ENCODE measurements around the gene ACOX3.

Gene ACOX3

DNA sequence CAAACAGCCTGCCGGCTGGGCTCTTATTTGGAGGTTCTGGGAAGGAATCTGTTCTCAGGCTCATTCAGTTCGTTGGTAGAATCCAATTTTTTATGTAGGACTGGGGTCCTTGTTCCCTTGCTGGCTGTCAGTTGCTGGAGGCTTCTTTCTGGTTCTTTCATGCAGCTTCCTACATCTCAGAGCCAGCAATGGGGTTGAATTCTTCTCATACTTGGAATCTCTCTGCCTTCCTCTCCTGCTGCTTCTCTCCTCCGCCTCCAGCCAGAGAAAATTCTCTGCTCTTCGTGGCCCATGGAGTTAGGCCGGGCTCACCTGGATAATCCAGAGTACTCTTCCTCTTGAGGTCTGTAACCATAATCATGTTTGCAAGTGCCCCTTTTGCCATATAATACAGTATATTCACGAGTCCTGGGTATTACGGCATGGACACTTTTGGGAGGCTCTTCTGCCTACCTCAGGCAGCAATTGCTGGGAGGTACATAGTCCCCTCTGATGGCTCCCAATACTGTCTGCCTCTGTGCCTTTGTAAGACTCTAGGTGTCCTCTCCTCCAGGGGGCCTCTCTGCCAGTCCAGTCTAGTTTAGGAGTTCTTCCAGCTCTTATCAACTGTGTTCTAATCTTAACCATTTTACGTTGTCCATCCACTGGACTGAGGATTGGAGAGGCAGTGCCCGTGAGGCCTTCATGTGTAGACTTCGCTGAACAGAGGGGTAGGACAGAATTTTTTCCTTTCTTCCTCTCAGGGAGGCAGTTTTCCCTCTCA, 2.3 kb upstream of the ACOX3 start:
- FAIRE-seq, result no peak
- DNase-seq (ENCODE audit: insufficient read length), result no peak
- no peak for TF ChIP-seq POLR2AphosphoS5 (IDR thresholded peaks at IDR 0.05; ENCODE audit: low read depth, low read length)
- TF ChIP-seq POLR2A (IDR thresholded peaks at IDR 0.05; ENCODE audit: low read depth, low read length), result no peak
- no peak for TF ChIP-seq TAF1 (IDR thresholded peaks at IDR 0.05; ENCODE audit: borderline replicate concordance, low read depth, low read length)

DNA sequence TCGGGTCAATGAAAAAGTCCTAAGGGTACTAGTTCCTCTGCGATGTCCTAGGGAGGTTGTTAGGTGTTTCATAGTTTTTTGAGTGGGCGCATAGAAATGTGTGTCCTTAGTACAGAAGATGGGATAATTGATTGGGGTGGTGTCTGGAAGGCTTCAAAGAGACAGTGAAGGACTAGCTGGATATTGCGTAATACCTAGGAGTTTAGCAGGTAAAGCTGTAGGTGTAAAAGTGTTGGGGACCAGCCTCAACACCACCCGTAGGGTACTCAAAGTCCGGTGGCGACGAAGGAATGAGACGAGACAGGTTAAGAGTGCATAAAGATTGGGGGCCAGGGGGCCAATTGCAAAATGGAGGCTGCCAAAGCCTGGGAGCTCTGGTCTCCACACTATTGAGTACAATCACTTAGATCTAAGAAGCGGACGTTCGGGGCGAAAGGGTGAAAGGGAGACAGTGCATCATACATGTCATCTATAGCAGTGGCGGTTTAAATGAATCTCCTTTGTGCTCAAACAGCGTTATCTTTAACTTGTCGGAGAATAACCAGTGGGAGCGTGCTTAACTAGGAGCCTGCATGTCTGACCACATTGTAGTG, 1.1 kb upstream of the ACOX3 start:
- FAIRE-seq (no peak), DNase-seq (ENCODE audit: insufficient read length) (no peak)
- TF ChIP-seq POLR2A (IDR thresholded peaks at IDR 0.05; ENCODE audit: low read depth, low read length) (no peak), POLR2AphosphoS5 (IDR thresholded peaks at IDR 0.05; ENCODE audit: low read depth, low read length) (no peak), TAF1 (IDR thresholded peaks at IDR 0.05; ENCODE audit: borderline replicate concordance, low read depth, low read length) (no peak)

DNA sequence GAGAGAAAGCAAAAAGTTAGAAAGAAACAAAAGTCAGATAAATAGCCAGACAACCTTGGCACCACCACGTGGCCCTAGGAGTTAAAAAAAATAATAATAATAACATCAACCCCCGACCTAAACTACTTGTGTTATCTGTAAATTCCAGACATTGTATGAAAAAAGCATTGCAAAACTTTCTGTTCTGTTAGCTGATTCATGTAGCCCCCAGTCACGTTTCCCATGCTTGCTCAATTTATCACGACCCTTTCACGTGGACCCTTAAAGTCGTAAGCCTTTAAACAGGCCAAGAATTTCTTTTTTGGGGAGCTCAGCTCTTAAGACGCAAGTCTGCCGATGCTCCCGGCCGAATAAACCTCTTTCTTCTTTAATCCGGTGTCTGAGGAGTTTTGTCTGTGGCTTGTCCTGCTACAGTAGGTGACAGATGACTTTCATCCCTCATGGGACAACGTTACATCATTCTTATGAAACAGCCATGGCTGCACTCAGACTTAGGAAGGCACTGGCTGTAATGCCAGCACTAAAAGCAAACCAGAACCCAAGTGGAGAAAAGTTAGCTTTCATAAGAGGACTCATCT, 520 bp downstream of the ACOX3 start:
- DNase-seq (ENCODE audit: insufficient read length) (no peak), FAIRE-seq (no peak)
- no peak for TF ChIP-seq POLR2A (IDR thresholded peaks at IDR 0.05; ENCODE audit: low read depth, low read length)
- no peak for TF ChIP-seq TAF1 (IDR thresholded peaks at IDR 0.05; ENCODE audit: borderline replicate concordance, low read depth, low read length)
- TF ChIP-seq POLR2AphosphoS5 (IDR thresholded peaks at IDR 0.05; ENCODE audit: low read depth, low read length), result no peak

DNA sequence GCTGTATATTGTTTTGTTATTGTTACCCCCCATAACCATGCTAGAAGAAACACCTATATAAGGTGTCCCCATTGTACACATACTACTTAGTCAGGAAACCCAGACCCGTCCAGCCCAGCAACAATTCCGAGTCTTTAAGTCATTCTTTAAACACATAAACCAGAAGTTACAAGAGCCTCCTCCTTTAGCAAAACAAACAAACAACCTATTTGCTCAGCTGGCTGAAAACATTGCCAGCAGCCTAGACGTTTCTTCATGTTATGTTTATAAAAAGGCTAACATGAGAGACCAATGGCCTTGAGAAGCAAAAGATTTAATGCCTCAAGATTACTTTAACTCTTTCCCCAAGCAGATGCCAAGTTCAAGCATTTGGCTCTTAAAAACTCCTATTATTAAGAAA, 1.4 kb downstream of the ACOX3 start:
- TF ChIP-seq POLR2AphosphoS5 (IDR thresholded peaks at IDR 0.05; ENCODE audit: low read depth, low read length) (no peak), POLR2A (IDR thresholded peaks at IDR 0.05; ENCODE audit: low read depth, low read length) (no peak), TAF1 (IDR thresholded peaks at IDR 0.05; ENCODE audit: borderline replicate concordance, low read depth, low read length) (no peak)
- no peak for FAIRE-seq
- DNase-seq (ENCODE audit: insufficient read length), result no peak

DNA sequence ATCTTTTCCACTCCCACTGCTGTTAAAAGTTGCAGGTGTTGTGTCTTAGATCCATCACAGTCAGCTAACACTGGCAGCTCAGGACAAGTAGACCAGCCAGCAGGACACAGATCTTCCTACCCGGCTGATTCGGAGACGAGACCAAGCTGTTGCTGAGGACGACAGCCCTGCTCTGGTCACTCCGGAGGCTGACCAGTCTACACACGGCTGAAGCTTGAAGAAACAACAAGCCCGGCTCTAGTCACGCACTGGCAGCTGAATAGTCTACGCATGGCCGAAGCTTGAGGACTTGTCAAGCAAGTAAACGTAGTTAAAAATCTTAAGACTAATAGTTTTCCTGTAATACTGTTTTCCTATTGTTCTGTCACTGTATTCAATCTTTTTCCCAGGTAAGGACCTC, 1.8 kb downstream of the ACOX3 start:
- no peak for DNase-seq (ENCODE audit: insufficient read length)
- FAIRE-seq, result no peak
- no peak for TF ChIP-seq POLR2A (IDR thresholded peaks at IDR 0.05; ENCODE audit: low read depth, low read length)
- TF ChIP-seq TAF1 (IDR thresholded peaks at IDR 0.05; ENCODE audit: borderline replicate concordance, low read depth, low read length), result no peak
- no peak for TF ChIP-seq POLR2AphosphoS5 (IDR thresholded peaks at IDR 0.05; ENCODE audit: low read depth, low read length)

DNA sequence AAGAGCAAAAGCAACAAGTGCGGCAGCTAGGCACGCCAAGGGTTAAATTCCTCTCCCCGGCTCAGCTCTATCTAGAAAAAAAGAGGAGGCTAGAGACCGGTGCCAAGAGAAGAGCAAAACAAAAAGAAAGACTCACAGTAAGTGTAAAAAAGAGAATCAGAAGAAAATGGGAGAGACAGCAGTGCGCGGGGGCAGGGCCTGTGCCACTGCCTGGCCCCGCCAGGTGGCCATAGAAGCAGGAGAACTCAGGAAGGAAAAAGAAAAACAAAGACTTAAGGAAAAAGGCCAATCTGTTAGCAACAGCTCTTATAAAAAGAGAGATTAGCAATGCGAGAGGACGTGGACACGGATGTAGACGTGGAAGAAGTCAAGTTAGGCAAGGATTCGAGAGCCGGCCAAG, 3.2 kb downstream of the ACOX3 start:
- TF ChIP-seq TAF1 (IDR thresholded peaks at IDR 0.05; ENCODE audit: borderline replicate concordance, low read depth, low read length) (no peak), POLR2AphosphoS5 (IDR thresholded peaks at IDR 0.05; ENCODE audit: low read depth, low read length) (no peak), POLR2A (IDR thresholded peaks at IDR 0.05; ENCODE audit: low read depth, low read length) (no peak)
- no peak for FAIRE-seq

DNA sequence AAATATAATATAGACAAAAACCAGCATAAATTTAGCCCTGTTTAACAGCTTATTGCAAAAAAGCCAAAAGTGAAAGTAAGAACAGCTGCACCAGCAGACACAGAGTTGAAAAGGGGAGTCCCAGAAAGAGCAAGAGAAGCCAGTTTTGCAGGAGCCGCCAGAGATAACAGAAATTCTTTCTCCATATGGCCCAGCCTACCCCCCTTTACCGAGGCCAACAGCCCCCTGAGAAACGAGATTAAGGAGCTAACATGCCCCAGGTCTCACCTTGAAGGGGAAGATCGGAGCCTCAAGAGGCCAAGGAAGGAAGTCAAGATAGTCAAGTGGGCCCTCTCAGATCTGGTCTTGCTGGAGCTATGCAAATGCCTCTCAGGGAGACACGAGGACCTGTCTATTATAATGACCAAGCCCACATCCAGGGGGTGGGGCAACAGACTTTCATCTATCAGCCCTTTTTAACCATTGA, 4.8 kb downstream of the ACOX3 start:
- FAIRE-seq (peak; percentile 84), DNase-seq (ENCODE audit: insufficient read length) (peak; percentile 39)
- peak; percentile 67 for TF ChIP-seq POLR2A (IDR thresholded peaks at IDR 0.05; ENCODE audit: low read depth, low read length)
- no peak for TF ChIP-seq TAF1 (IDR thresholded peaks at IDR 0.05; ENCODE audit: borderline replicate concordance, low read depth, low read length)

More for the DNA sequence above, 3.2 kb downstream of the ACOX3 start:
- no peak for DNase-seq (ENCODE audit: insufficient read length)

DNA sequence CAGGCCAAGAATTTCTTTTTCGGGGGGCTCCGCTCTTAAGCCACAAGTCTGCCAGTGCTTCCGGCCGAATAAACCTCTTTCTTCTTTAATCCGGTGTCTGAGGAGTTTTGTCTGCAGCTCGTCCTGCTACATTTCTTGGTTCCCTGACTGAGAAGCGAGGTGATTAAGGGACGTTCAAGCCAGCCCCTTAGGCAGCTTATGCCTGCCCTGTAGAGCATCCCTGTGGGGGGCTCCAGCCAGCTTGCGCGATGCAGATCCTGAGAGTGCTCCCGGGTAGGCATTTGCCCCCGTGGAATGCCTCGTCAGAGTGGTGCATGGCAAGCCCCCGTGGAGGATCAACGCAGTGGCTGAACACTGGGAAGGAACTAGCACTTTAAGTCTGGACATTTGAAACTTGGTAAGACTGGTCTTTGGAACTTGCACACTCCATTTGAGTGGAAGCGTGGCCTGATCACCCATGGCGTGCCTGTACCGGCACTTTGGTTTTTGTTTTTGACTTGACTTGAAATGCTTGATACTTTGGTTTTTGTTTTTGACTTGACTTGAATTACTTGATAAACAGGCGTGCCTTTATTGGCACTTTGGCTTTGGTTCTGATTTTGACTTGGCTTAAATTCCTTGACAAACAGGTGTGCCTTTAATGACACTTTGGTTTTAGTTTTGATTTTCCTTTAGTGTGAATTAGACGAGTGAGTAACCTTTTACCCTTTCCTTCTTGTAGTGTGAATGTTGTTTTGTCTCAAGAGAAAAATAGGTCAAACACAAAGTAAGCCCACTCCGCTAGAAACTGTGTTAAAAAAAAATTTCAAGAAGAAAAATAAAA, 6.1 kb downstream of the ACOX3 start:
- no peak for FAIRE-seq
- TF ChIP-seq POLR2A (IDR thresholded peaks at IDR 0.05; ENCODE audit: low read depth, low read length) (no peak), POLR2AphosphoS5 (IDR thresholded peaks at IDR 0.05; ENCODE audit: low read depth, low read length) (no peak), TAF1 (IDR thresholded peaks at IDR 0.05; ENCODE audit: borderline replicate concordance, low read depth, low read length) (no peak)
- DNase-seq (ENCODE audit: insufficient read length), result no peak

DNA sequence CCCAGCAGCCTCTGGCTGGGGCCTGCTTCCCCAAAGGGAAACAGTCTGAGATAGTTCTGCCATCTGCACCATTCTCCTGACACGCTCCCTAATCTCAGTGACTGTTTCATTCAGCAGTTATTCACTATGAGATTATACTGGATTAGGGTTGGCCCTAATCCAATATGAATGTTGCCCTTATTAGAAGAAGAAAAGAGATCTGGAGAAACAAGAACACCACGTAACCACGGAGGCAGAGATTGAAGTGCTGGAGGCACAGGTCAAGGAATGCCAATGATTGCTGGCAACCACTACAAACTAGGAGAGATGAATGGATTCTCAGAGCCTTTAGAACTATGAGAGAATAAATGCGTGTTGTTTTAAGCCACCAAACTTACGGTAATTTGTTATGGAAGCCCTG, 7.4 kb downstream of the ACOX3 start:
- DNase-seq (ENCODE audit: insufficient read length) (no peak), FAIRE-seq (no peak)
- TF ChIP-seq POLR2AphosphoS5 (IDR thresholded peaks at IDR 0.05; ENCODE audit: low read depth, low read length), result no peak
- TF ChIP-seq POLR2A (IDR thresholded peaks at IDR 0.05; ENCODE audit: low read depth, low read length), result no peak
- TF ChIP-seq TAF1 (IDR thresholded peaks at IDR 0.05; ENCODE audit: borderline replicate concordance, low read depth, low read length), result no peak

DNA sequence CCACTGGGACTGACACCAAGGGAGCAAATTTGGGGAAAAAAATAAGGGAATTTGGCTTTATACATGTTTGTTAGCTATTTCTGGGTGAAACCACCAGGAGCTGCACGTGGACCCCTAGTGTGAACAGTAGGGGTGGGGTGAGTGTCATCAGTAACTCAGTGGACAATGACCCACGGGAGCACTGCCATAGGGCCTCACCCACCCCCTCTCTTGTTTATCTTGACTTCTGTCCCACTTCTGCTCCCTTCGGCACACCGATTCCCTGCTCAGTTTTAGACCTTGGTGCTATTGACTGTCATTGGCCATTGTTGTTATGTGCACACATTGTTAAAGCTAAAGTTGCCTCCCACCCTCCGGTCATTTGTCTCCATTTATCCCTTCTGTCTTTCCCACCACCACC, 9.0 kb downstream of the ACOX3 start:
- DNase-seq (ENCODE audit: insufficient read length) (no peak), FAIRE-seq (no peak)
- TF ChIP-seq POLR2AphosphoS5 (IDR thresholded peaks at IDR 0.05; ENCODE audit: low read depth, low read length) (no peak), TAF1 (IDR thresholded peaks at IDR 0.05; ENCODE audit: borderline replicate concordance, low read depth, low read length) (no peak), POLR2A (IDR thresholded peaks at IDR 0.05; ENCODE audit: low read depth, low read length) (no peak)
